H1 (cell line): Measurements from ENCODE around the gene MRPL17. TPM values are rescaled to one million over a fixed set of nuclear protein-coding genes. Genes with fewer than 3 reads are reported as not detected.
A peak's percentile ranks its signal among the peaks of the same experiment; 100 is the strongest.

ENCODE experiments used
- CTCF ChIA-PET: fragments of 300-600 bp; sonication (Branson Sonifier 250); formaldehyde crosslinking; loops from one replicate; lab custom pipeline; 2021; ENCODE audit not compliant: partially characterized antibody; lab: Charles Lee
- POLR2A ChIA-PET: fragments of 300-600 bp; sonication (Branson Sonifier 250); formaldehyde crosslinking; loops from one replicate; lab custom pipeline; 2021; ENCODE audit warnings: inconsistent platforms; ENCODE audit not compliant: partially characterized antibody; lab: Charles Lee
- DNase-seq, 2 experiments: peaks; one replicate each; pipeline versions ENCODE4 v3.0.0 to v3.0.0-alpha.2; 2010 to 2022; ENCODE audit warnings: low spot score in 2 of 2, low read depth in 1 of 2, mixed read lengths in 1 of 2
- FAIRE-seq: peaks from 2 replicates; lab custom pipeline; 2011; peaks lifted over from hg19 to GRCh38; lab: Jason Lieb, UNC
- H2AFZ ChIP-seq: 2 replicates; pipeline ENCODE4 v1.8.1; 2012; ENCODE audit warnings: low read length, inconsistent platforms
- H2AK5ac ChIP-seq: 2 replicates; pipeline ENCODE4 v1.6.1; 2013; ENCODE audit warnings: low read depth, low read length
- H2BK120ac ChIP-seq: replicated peaks from 2 replicates; pipeline ENCODE3; 2013; ENCODE audit warnings: low read depth, low read length, inconsistent platforms
- H2BK12ac ChIP-seq: 2 replicates; pipeline ENCODE4 v1.6.1; 2013; ENCODE audit warnings: low read depth, low read length
- H2BK15ac ChIP-seq: 2 replicates; pipeline ENCODE4 v1.6.1; 2013; ENCODE audit warnings: low read length
- H2BK20ac ChIP-seq: 2 replicates; pipeline ENCODE4 v1.6.1; 2013; ENCODE audit warnings: low read length
- H2BK5ac ChIP-seq: 2 replicates; pipeline ENCODE4 v1.6.1; 2013; ENCODE audit warnings: low read depth, low read length
- H3K14ac ChIP-seq: 2 replicates; pipeline ENCODE4 v1.6.1; 2013; ENCODE audit warnings: inconsistent platforms; ENCODE audit not compliant: insufficient read length
- H3K18ac ChIP-seq: 2 replicates; pipeline ENCODE4 v1.6.1; 2013; ENCODE audit warnings: low read length; ENCODE audit errors: extremely low read depth
- H3K23ac ChIP-seq: 2 replicates; pipeline ENCODE4 v1.6.1; 2013; ENCODE audit warnings: inconsistent platforms; ENCODE audit not compliant: insufficient read length
- H3K23me2 ChIP-seq: 2 replicates; pipeline ENCODE4 v1.6.1; 2013; ENCODE audit warnings: low read depth, low read length
- H3K27ac ChIP-seq: 2 replicates; pipeline ENCODE4 v1.6.1; 2011; ENCODE audit warnings: low read depth, low read length, inconsistent platforms
- H3K27me3 ChIP-seq, 4 experiments: replicated peaks in 1 of 4; 1 replicate in 1 of 4; 2 replicates in 3 of 4; pipeline versions ENCODE4 v1.6.1 to v1.8.1; 2011 to 2013; ENCODE audit warnings: low read length in 3 of 4, mild to moderate bottlenecking in 3 of 4, inconsistent platforms in 2 of 4, mixed read lengths in 2 of 4, moderate library complexity in 1 of 4; ENCODE audit not compliant: control insufficient read depth in 3 of 4, insufficient read depth in 3 of 4; ENCODE audit errors: extremely low read depth in 1 of 4
- H3K36me3 ChIP-seq, 4 experiments: 2 replicates each; pipeline versions ENCODE4 v1.6.1 to v1.8.1; 2011 to 2013; ENCODE audit warnings: mild to moderate bottlenecking in 4 of 4, low read length in 3 of 4, moderate library complexity in 2 of 4, control low read depth in 1 of 4, inconsistent platforms in 1 of 4; ENCODE audit not compliant: insufficient read depth in 4 of 4, control insufficient read depth in 2 of 4
- H3K4ac ChIP-seq: replicated peaks from 2 replicates; pipeline ENCODE3; 2013; ENCODE audit warnings: low read length, low read depth, mixed read lengths, inconsistent platforms; ENCODE audit not compliant: insufficient read length
- H3K4me1 ChIP-seq, 4 experiments: replicated peaks in 1 of 4; 1 replicate in 1 of 4; 2 replicates in 3 of 4; pipeline versions ENCODE4 v1.6.1 to v1.8.1; 2011 to 2013; ENCODE audit warnings: low read length in 3 of 4, inconsistent platforms in 2 of 4, mixed read lengths in 1 of 4; ENCODE audit not compliant: insufficient read depth in 4 of 4, control insufficient read depth in 3 of 4
- H3K4me2 ChIP-seq, 2 experiments: 2 replicates each; pipeline versions ENCODE4 v1.6.1 to v1.8.1; 2011 to 2013; ENCODE audit warnings: low read depth in 2 of 2, low read length in 2 of 2, control low read depth in 1 of 2, inconsistent platforms in 1 of 2, mild to moderate bottlenecking in 1 of 2; ENCODE audit not compliant: insufficient read depth in 1 of 2
- H3K4me3 ChIP-seq, 4 experiments: fragments of 200-600, 300-600 bp in 1 of 4; sonication (generic), shearing (Covaris generic), sonication (Bioruptor Twin) in 1 of 4; 2 replicates each; pipeline versions ENCODE4 v1.5.1 to v1.8.1; 2011 to 2016; ENCODE audit warnings: low read length in 4 of 4, low read depth in 3 of 4, control low read depth in 2 of 4, inconsistent platforms in 2 of 4, mild to moderate bottlenecking in 2 of 4, mixed read lengths in 1 of 4, moderate library complexity in 1 of 4; ENCODE audit not compliant: insufficient read depth in 2 of 4; ENCODE audit errors: extremely low read depth in 1 of 4
- H3K56ac ChIP-seq: replicated peaks from 2 replicates; pipeline ENCODE3; 2013; ENCODE audit warnings: low read depth, mild to moderate bottlenecking, mixed read lengths, low read length, inconsistent platforms; ENCODE audit not compliant: insufficient read length
- H3K79me1 ChIP-seq: 2 replicates; pipeline ENCODE4 v1.6.1; 2013; ENCODE audit warnings: low read depth, low read length, control low read depth
- H3K79me2 ChIP-seq, 2 experiments: 2 replicates each; pipeline versions ENCODE4 v1.6.1 to v1.8.1; 2012 to 2013; ENCODE audit warnings: low read length in 2 of 2, mild to moderate bottlenecking in 2 of 2, inconsistent platforms in 1 of 2; ENCODE audit not compliant: insufficient read depth in 2 of 2, control insufficient read depth in 1 of 2
- H3K9ac ChIP-seq, 4 experiments: replicated peaks in 1 of 4; 1 replicate in 1 of 4; 2 replicates in 3 of 4; pipeline versions ENCODE4 v1.6.1 to v1.8.1; 2011 to 2013; ENCODE audit warnings: low read depth in 3 of 4, low read length in 3 of 4, control low read depth in 2 of 4, mild to moderate bottlenecking in 2 of 4, moderate library complexity in 2 of 4, inconsistent platforms in 1 of 4; ENCODE audit errors: extremely low read depth in 1 of 4
- H3K9me3 ChIP-seq, 2 experiments: 2 replicates each; pipeline versions ENCODE4 v1.6.1 to v1.8.1; 2012 to 2013; ENCODE audit warnings: mild to moderate bottlenecking in 2 of 2, moderate library complexity in 2 of 2, control low read depth in 1 of 2, inconsistent platforms in 1 of 2, low read depth in 1 of 2, low read length in 1 of 2, mixed read lengths in 1 of 2; ENCODE audit not compliant: insufficient read depth in 2 of 2
- H4K20me1 ChIP-seq, 2 experiments: replicated peaks in 1 of 2; 2 replicates each; pipeline versions ENCODE3 to v1.8.1; 2011 to 2013; ENCODE audit warnings: inconsistent platforms in 2 of 2, low read length in 2 of 2, mild to moderate bottlenecking in 1 of 2; ENCODE audit not compliant: insufficient read depth in 2 of 2, control insufficient read depth in 1 of 2
- H4K5ac ChIP-seq: 2 replicates; pipeline ENCODE4 v1.6.1; 2013; ENCODE audit warnings: low read length, low read depth, mixed read lengths, inconsistent platforms; ENCODE audit not compliant: insufficient read length
- H4K8ac ChIP-seq: 2 replicates; pipeline ENCODE4 v1.8.0; 2013; ENCODE audit warnings: mild to moderate bottlenecking, moderate library complexity, low read length, inconsistent platforms; ENCODE audit not compliant: insufficient read depth; ENCODE audit errors: extremely low read depth
- H4K91ac ChIP-seq: replicated peaks from 2 replicates; pipeline ENCODE3; 2013; ENCODE audit warnings: low read length, mixed read lengths, inconsistent platforms; ENCODE audit not compliant: insufficient read length
- ASH2L ChIP-seq: fragments of 200-600, 300-600 bp; sonication (generic); IDR thresholded peaks from one replicate; pipeline ENCODE4 v1.7.1; 2017; ENCODE audit warnings: low read length
- CHD2 ChIP-seq: IDR thresholded peaks from 2 replicates; pipeline ENCODE4 v1.6.1; 2012; ENCODE audit warnings: low read length, improper control_type of control experiment
- CREB1 ChIP-seq: IDR thresholded peaks from 2 replicates; pipeline ENCODE4 v1.6.1; 2012; ENCODE audit warnings: inconsistent platforms
- E2F6 ChIP-seq: IDR thresholded peaks from 2 replicates; pipeline ENCODE4 v1.6.1; 2012; ENCODE audit warnings: inconsistent platforms
- JUN ChIP-seq: IDR thresholded peaks from 2 replicates; pipeline ENCODE4 v1.6.1; 2011; ENCODE audit warnings: low read depth, mild to moderate bottlenecking, improper control_type of control experiment, low read length
- KDM4A ChIP-seq: IDR thresholded peaks from one replicate; pipeline ENCODE4 v1.7.1; 2012; ENCODE audit warnings: low read depth, mild to moderate bottlenecking, moderate library complexity, low read length, inconsistent platforms; ENCODE audit not compliant: severe bottlenecking
- POLR2A ChIP-seq, 2 experiments: IDR thresholded peaks; 1 replicate in 1 of 2; 2 replicates in 1 of 2; pipeline ENCODE4 v1.6.1; 2011; ENCODE audit warnings: low read depth in 2 of 2, low read length in 2 of 2, mild to moderate bottlenecking in 2 of 2; ENCODE audit errors: control extremely low read depth in 1 of 2
- POU5F1 ChIP-seq: IDR thresholded peaks from 2 replicates; pipeline ENCODE4 v1.6.1; 2011; ENCODE audit warnings: low read depth, mild to moderate bottlenecking, low read length, moderate library complexity
- RFX5 ChIP-seq: IDR thresholded peaks from 2 replicates; pipeline ENCODE4 v1.6.1; 2011; ENCODE audit warnings: low read depth, low read length, improper control_type of control experiment, borderline replicate concordance
- TAF7 ChIP-seq: optimal IDR thresholded peaks from 2 replicates; pipeline ENCODE3; 2011; ENCODE audit warnings: low read depth, mild to moderate bottlenecking, inconsistent platforms, low read length, moderate library complexity, borderline replicate concordance
- WGBS, 2 experiments: shearing (Covaris generic) in 1 of 2; methylation state at CpG; one replicate each; pipeline versions ENCODE4 v1.1.6 to v1.1.7; 2013 to 2015; ENCODE audit warnings: low lambda C conversion rate in 2 of 2, mixed read lengths in 2 of 2, inconsistent platforms in 1 of 2, low coverage in 1 of 2, missing lambda C conversion rate in 1 of 2; ENCODE audit not compliant: insufficient replicate concordance in 2 of 2, insufficient coverage in 1 of 2, insufficient read length in 1 of 2; ENCODE audit errors: extremely low coverage in 1 of 2, missing lambda C conversion rate in 1 of 2; 5-methylcytosine and 5-hydroxymethylcytosine counted together
- polyA plus RNA-seq, 7 experiments: library from polyadenylated mRNA; depleted of rRNA in 3 of 7; stranded (reverse) in 5 of 7; unstranded in 2 of 7; fragments of >200 nt in 5 of 7; fragments of 200-250 nt in 2 of 7; gene quantifications; 1 replicate in 5 of 7; 2 replicates in 1 of 7; 4 replicates in 1 of 7; pipeline versions ENCODE4 v1.2.1 to v1.2.3, GENCODE V29; 2011 to 2013; ENCODE audit warnings: missing spikeins in 2 of 7, mixed read lengths in 2 of 7
- total RNA-seq: library from RNA; stranded (reverse); fragmentation: NEBNext Ultra II Directional; extraction: Animal tissue kit (Norgen Biotek cat#: 25700); gene quantifications from 2 replicates; pipeline ENCODE4 v1.2.1, GENCODE V29; 2021
- TF ChIP-seq, protein P1 (sequence below): IDR thresholded peaks from 2 replicates; pipeline ENCODE4 v1.6.1; 2011; ENCODE audit warnings: low read depth, mild to moderate bottlenecking, low read length; ENCODE audit not compliant: insufficient read depth

The MRPL17 gene
- total and polyA plus RNA-seq, 2 of the 8 experiments (the other 6 are each of a cell fraction or from before 2014, with no cell fraction given), result 55.7 to 70.5 TPM

DNA sequence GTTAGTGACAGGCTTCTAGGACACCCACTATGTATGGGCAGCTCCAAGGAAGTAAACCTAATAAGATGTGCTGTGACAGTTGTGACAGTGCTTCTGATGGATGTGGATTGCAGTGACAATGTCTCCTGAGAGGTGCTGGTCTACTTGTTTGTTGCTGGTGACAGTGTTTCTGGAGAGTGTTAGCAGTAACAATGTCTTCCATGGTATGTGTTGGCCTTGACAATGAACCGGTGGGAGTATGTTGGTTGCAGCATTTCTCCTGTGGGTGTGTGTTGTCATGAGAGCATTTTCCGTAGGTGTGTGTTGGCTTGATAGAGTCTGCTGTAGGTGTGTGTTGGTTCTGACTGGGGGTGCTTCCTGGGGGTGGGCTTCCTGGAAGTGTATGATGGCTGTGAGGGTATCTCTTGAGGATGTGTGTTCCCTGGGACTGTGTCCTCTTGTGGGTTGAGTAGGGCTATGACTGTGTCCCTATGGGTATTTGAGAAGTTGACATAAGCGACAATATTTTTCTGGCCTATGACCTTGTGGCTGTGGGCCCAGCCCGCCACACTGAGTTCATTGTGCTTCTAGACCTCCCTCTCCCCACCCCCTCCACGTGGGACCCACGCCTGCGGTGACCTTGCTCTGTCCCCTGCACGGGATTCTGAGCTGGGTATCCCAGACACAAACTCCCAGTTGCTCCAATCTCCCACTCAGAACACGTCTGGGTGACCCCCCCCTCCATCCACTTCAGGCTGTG lies 28.7 kb downstream of the MRPL17 start:
- H3K4me1 ChIP-seq, result peaks cover 0 to 7% (median 6%) of the 10 kb centered on the region in 4 experiments; a peak in 4 of 7 replicates
- no peak for FAIRE-seq
- TF ChIP-seq, protein P1, sequence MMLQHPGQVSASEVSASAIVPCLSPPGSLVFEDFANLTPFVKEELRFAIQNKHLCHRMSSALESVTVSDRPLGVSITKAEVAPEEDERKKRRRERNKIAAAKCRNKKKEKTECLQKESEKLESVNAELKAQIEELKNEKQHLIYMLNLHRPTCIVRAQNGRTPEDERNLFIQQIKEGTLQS, result no peak
- TF ChIP-seq CREB1, result no peak
- TF ChIP-seq RFX5, result no peak
- TF ChIP-seq POU5F1, result no peak
- no peak for TF ChIP-seq CHD2
- TF ChIP-seq POLR2A (IDR thresholded peaks at IDR 0.05; ENCODE audit: control extremely low read depth in 1 of 2, low read depth in 2 of 2, low read length in 2 of 2), result no peak
- no peak for TF ChIP-seq TAF7
- no peak for TF ChIP-seq KDM4A
- TF ChIP-seq E2F6, result no peak
- TF ChIP-seq ASH2L, result no peak
- no peak for TF ChIP-seq JUN

More for the DNA sequence above, 28.7 kb downstream of the MRPL17 start:
- ChIA-PET CTCF (interaction anchor here (1.1 to 1.4 kb wide), 2 partner anchors 11 to 124 kb away, joined by 3 read pairs; no protein-coding TSS in a partner anchor), POLR2A (interaction anchor here (1.1 to 1.3 kb wide), 2 partner anchors 26 to 50 kb away, joined by 3 to 4 read pairs; partner anchors contain the start of gene ILK)
- Histone ChIP-seq H3K9ac (no peak overlapping the region; a peak in 1 of 7 replicates), H4K91ac (no peak overlapping the region), H3K79me1 (no peaks in the 10 kb centered on the region), H4K8ac (peak overlapping the region; percentile 38), H2AK5ac (peak overlapping the region; percentile 33; the same call in 1 of the 2 replicates), H3K56ac (no peak overlapping the region), H3K79me2 (no peaks in the 10 kb centered on the region), H3K14ac (no peak overlapping the region), H2BK120ac (no peak overlapping the region), H3K4me3 (peak overlapping the region in 2 of 4 experiments; percentile 58 to 65; a peak in 2 of 8 replicates), H3K4ac (no peak overlapping the region), H3K23me2 (peaks cover 9% of the 10 kb centered on the region), H4K5ac (no peak overlapping the region), H3K36me3 (no peaks in the 10 kb centered on the region), H3K18ac (no peak overlapping the region), H3K23ac (no peak overlapping the region), H2AFZ (no peak overlapping the region), H2BK20ac (no peak overlapping the region; the same call in 1 of the 2 replicates), H3K27ac (no peak overlapping the region), H3K4me2 (peak overlapping the region; percentile 83 to 92; a peak in 3 of 4 replicates), H2BK12ac (0 out of 2 replicates have a peak overlapping the region, but pooled peaks have one; percentile 42), H3K27me3 (peaks cover 1 to 36% (median 32%) of the 10 kb centered on the region in 4 experiments), H3K9me3 (no peaks in the 10 kb centered on the region), H2BK5ac (no peak overlapping the region), H4K20me1 (peaks cover 0 to 3% of the 10 kb centered on the region in 2 experiments), H2BK15ac (no peak overlapping the region)
- peak in 1 of 2 experiments; percentile 29 for DNase-seq
- WGBS, 2 experiments, result 76% methylated on average over 9 of the region's 9 CpGs; no CpG with 5 or more reads in 1 of the 2 experiments
